HG03175 (cell line): Measurements from ENCODE around the gene CDYL.

ENCODE experiments used
- ATAC-seq: cut with Tn5 transposase; IDR thresholded peaks from one replicate; pipeline ENCODE4 v1.9.1; 2021; ENCODE audit warnings: mild to moderate bottlenecking, moderate library complexity; ENCODE audit not compliant: unreplicated experiment

CDYL gene

GRCh38 chr6:4905826-4906225 is 129.6 kb downstream of the CDYL start:
- ATAC-seq = no peak

GRCh38 chr6:4906293-4907276 is 130.4 kb downstream of the CDYL start:
- ATAC-seq = no peak

- no peak for ATAC-seq
Measured at GRCh38 chr6:4907602-4908001, 131.4 kb downstream of the CDYL start.

GRCh38 chr6:4908062-4908461 is 131.9 kb downstream of the CDYL start:
- no peak for ATAC-seq

- no peak for ATAC-seq
Measured at GRCh38 chr6:4909063-4909706, 133.0 kb downstream of the CDYL start.

GRCh38 chr6:4910037-4910760 is 134.0 kb downstream of the CDYL start:
- ATAC-seq = no peak

GRCh38 chr6:4912559-4912958 is 136.4 kb downstream of the CDYL start:
- no peak for ATAC-seq

GRCh38 chr6:4913705-4914419 is 137.7 kb downstream of the CDYL start:
- no peak for ATAC-seq

GRCh38 chr6:4914420-4915159 is 138.4 kb downstream of the CDYL start:
- ATAC-seq = no peak

- no peak for ATAC-seq
Measured at GRCh38 chr6:4916954-4917561, 140.9 kb downstream of the CDYL start.

GRCh38 chr6:4920914-4921410 is 144.8 kb downstream of the CDYL start:
- ATAC-seq = no peak

GRCh38 chr6:4922488-4923037 is 146.4 kb downstream of the CDYL start:
- no peak for ATAC-seq

- no peak for ATAC-seq
Measured at GRCh38 chr6:4923081-4923480, 146.9 kb downstream of the CDYL start.

- no peak for ATAC-seq
Measured at GRCh38 chr6:4924661-4925271, 148.6 kb downstream of the CDYL start.

GRCh38 chr6:4925580-4925979 is 149.4 kb downstream of the CDYL start:
- no peak for ATAC-seq

GRCh38 chr6:4928426-4928825 is 152.2 kb downstream of the CDYL start:
- no peak for ATAC-seq

GRCh38 chr6:4929097-4929718 is 153.0 kb downstream of the CDYL start:
- no peak for ATAC-seq

GRCh38 chr6:4930025-4930691 is 154.0 kb downstream of the CDYL start:
- no peak for ATAC-seq
